HTERT RPE-1 (cell line): Measurements from ENCODE around the gene CDK6.
"Not testable (repeated sequence)": the region's sequence is repeated elsewhere in the genome, so short reads cannot be mapped to it uniquely, and the experiment has no call there.

Experiments used
- in situ Hi-C: fragments of 300-500 bp; cut with MboI; formaldehyde crosslinking; loops from 4 replicates; pipeline ENCODE4 v1.14.3; 2020; ENCODE audit warnings: low sequenced_read_pairs

The CDK6 gene

GRCh38 chr7:92836489-92836999, at the start of gene CDK6:
TSS of gene CDK6 (minus strand) at chr7:92836573. CDS start at chr7:92833323, 3,250 bp downstream.
- in situ Hi-C loops: no loop called here

- in situ Hi-C loops: not testable (repeated sequence)
These were observed 49.7 kb upstream of the CDK6 start for GRCh38 chr7:92886039-92886438.

DNA sequence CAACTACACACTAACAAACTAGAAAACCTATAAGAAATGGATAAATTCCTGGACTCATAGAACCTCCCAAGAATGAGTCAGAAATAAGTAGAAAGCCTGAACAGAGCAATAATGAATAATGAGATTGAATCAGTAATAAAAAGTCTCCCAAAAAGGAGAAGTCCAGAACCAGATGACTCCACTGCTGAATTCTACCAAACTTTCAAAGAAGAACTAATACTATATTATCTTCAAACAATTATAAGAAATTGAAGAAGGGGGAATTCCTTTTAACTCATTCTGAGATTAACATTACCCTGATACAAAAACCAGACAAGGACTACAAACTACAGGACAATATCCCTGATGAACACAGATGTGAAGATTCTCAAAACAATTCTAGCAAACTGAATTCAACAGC, 47.8 kb upstream of the CDK6 start:
- in situ Hi-C loops: no loop called here

DNA sequence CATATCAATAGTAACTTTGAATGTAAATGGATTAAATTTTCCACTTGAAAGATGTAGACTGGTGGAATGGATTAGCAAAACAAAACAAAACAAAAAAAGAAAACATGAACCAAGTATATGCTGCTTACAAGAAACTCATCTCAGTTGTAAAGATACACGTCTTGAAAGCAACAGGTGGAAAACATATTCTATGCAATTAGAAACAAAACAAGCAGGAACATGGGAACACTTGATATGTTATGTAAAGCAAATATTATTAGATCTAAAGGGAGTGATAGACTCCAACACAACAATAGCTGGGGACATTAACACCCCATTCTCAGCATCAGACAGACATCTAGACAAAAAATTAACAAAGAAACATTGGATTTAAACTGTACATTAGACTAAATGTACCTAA, 46.4 kb upstream of the CDK6 start:
- in situ Hi-C loops: no loop called here

GRCh38 chr7:92881091-92881485, 44.7 kb upstream of the CDK6 start:
- in situ Hi-C loops: no loop called here

- in situ Hi-C loops: no loop called here
These were observed 44.1 kb upstream of the CDK6 start for GRCh38 chr7:92880212-92881090.

- in situ Hi-C loops: no loop called here
These were observed 41.0 kb upstream of the CDK6 start for GRCh38 chr7:92877367-92877766.

DNA sequence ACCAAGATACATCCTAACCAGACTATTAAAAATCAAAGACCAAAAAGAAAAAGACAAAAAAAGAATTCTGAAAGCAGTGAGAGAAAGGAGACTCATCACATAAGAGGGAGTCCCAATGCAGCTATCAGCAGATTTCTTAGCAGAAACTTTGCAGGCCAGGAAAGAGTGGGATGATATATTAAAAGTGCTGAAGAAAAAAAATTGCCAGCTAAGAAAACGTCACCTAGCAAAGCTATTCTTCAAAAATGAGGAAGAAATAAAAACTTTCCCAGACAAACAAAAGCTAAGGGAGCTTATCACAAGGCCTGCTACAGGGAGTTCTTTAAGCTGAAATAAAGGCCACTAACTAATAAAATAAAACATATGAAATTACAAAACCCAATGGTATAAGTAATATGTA, 40.5 kb upstream of the CDK6 start:
- in situ Hi-C loops: no loop called here

DNA sequence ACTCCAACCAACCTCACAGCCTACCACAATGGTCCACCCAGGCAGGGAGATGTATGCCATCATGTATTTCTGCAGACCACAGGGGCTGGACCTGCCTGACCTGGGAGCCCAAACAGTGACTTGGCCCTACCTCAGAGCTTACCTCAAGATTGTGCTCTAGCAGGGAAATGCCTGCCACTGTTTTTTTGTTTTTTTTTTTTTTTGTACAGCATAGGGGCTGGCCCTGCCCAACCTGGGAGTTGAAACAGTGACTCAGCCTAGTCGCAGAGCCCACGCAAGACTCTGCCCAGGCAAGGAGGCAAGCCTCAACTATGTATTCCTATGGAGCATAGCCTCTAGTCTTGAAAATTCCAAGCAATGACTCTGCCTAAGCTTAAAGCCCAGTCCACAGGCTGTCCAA, 39.3 kb upstream of the CDK6 start:
- in situ Hi-C loops: no loop called here

GRCh38 chr7:92875173-92875572, 38.8 kb upstream of the CDK6 start:
- in situ Hi-C loops: no loop called here

DNA sequence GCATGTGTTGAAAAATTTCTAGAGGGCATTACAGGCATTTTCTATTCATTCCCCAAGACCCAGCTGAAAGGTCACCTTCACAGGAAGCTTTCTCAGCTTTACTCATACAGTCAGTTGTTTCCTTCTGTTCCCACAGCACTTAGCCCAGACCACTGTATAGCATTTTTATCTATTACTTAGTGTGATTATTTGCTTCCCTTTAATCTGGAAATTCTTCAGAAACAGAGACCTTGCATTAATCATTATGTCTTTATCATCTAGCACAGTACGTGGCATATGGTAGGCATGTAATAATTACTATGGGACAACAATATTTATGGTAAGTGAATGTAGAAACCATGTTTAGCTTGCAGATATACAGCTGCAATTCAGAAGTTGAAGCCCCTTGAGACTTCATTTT, 38.2 kb upstream of the CDK6 start:
- in situ Hi-C loops: no loop called here

DNA sequence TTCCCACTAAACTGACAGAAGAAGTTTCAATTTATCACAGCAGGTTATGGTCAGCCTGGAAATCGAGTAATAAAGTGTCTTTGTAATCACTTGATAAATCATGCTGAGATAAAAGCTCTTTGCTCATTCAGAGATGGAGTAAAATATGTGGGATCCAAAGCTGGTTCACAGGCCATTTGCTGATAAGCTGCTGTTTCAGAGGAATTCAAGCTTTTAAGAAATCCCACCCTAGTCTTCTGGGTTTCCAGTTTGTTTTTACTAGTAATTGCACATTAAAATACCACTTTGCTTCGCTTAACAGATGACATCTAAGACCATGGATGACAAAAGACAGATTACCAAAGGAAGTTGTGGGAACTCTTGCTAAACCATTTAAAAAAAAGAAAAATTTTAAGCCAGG, 37.4 kb upstream of the CDK6 start:
- in situ Hi-C loops: no loop called here

DNA sequence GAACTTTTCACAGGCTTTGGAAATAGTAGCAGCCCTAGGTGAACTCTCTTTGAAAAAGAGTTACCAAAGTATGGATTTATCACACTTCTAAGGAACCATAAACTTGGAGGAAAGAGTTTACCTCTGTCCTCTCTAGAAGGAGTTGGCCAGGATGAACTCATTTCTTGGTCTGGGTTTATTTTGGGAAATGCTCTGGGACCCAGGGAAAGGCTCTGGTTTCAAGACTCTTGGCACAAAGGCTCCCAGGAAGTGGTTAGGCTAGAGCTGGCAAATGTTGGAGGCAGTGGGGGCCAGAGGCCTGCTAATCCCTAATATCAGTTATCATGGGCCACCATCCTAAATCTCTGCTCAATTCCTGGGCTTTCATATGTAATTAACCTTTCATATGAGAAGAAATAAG, 36.3 kb upstream of the CDK6 start:
- in situ Hi-C loops: no loop called here

GRCh38 chr7:92868683-92869293, 32.4 kb upstream of the CDK6 start:
- in situ Hi-C loops: no loop called here

GRCh38 chr7:92864169-92864568, 27.8 kb upstream of the CDK6 start:
- in situ Hi-C loops: not testable (repeated sequence)

GRCh38 chr7:92856436-92856835, 20.1 kb upstream of the CDK6 start:
- in situ Hi-C loops: no loop called here

DNA sequence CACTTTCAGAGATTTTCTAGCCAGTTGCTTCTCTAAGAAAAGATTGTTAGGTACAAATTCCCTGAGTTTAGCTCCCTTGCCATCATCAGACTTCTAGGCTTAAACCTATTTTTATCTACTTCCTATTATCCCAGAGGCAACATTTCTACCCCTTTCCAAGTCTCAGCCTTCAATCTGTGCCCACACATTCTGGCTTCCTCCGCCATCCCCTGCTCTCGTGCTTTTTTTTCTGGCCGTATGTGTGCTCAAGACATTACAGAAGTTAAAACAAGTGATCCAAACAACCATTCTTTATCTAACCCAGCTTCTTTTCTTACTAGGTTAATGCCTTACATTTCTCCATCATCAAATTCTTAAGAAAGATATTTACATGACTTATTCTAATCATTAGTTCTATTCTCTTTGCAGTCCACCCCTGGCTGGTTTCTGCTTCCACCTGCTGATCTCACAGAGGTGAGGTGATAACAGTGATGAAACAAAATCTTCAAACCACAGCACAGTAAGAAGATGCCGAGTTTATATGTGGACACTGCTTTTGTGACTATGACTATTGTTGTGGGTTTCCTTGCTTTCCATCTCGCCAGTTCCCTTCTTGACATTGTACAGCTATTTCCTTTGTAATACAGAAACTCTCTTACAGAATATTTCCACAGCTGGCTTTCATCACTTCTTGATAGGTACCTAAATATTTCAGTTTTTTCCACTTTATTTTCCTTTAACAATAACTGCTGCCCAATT, 18.3 kb upstream of the CDK6 start:
- in situ Hi-C loops: no loop called here

- in situ Hi-C loops: no loop called here
These were observed 15.4 kb upstream of the CDK6 start for GRCh38 chr7:92851732-92852131.

DNA sequence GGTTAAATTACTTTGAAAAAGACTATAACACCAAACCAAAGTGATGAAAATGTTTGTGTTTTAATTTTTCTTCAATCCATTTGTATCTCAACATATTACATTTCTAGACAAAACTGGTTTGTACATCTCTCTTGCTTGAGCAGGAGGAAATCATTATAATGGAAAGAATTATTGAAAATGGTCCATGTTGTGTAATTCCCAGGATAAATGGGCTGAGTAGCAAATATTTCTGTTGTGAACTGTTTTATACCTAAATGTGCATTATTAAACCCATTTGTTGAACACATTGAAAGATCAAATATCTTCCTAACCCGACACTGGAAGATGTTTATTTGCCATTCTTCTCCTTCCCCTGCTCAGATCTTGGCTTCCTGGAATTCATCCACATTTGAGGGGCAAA, 14.1 kb upstream of the CDK6 start:
- in situ Hi-C loops: no loop called here

GRCh38 chr7:92849322-92849721, 12.9 kb upstream of the CDK6 start:
- in situ Hi-C loops: no loop called here

- in situ Hi-C loops: no loop called here
These were observed 12.5 kb upstream of the CDK6 start for GRCh38 chr7:92848851-92849250.

DNA sequence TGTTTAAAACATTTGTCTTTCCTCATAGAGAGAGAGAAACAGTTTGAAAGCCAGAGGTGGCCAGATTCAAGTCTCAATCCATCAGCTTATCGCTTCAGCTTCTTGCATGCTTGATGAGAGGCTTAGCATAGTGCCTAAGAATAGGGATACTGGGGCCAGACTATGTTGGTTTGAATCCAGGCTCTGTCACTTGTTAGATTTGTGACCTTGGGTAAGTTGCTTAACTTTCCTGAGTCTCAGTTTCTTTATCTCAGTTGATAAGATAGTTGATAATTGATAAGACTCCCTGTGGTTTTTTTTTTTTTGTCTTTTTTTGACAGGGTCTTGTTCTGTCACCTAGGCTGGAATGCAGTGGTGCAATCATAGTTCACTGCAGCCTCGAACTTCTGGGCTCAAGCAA, 12.1 kb upstream of the CDK6 start:
- in situ Hi-C loops: no loop called here
